Neural crest cell (in vitro differentiated cells): Measurements from ENCODE around the gene SMPD2. TPM values are rescaled to one million over a fixed set of nuclear protein-coding genes. Genes with fewer than 3 reads are reported as not detected.

Experiments
- DNase-seq: peaks from one replicate; pipeline ENCODE4 v3.0.0; 2021; ENCODE audit warnings: low read depth, mixed read lengths, low spot score
- H3K27ac Mint-ChIP-seq: one replicate; pipeline ENCODE4 v1.8.0; 2021; ENCODE audit warnings: mild to moderate bottlenecking, mixed read lengths; ENCODE audit not compliant: unreplicated experiment
- H3K27me3 Mint-ChIP-seq: 2 replicates; pipeline ENCODE4 v1.8.0; 2021; ENCODE audit warnings: low read depth, mild to moderate bottlenecking, mixed read lengths
- H3K36me3 Mint-ChIP-seq: 2 replicates; pipeline ENCODE4 v1.8.0; 2021; ENCODE audit warnings: low read depth, mild to moderate bottlenecking, mixed read lengths
- H3K4me1 Mint-ChIP-seq: 2 replicates; pipeline ENCODE4 v1.8.0; 2021; ENCODE audit warnings: mixed read lengths
- H3K4me3 Mint-ChIP-seq: one replicate; pipeline ENCODE4 v1.8.0; 2021; ENCODE audit warnings: mild to moderate bottlenecking, mixed read lengths
- H3K9me3 Mint-ChIP-seq: 2 replicates; pipeline ENCODE4 v1.8.0; 2021; ENCODE audit warnings: mixed read lengths
- total RNA-seq: library from RNA; stranded (reverse); gene quantifications from 2 replicates; pipeline ENCODE4 v1.2.1, GENCODE V29; 2021
- TF ChIP-seq, protein P1 (sequence below): fragments of 200-600 bp; sonication (generic); conservative IDR thresholded peaks from 2 replicates; pipeline ENCODE4 v1.5.0; 2021; ENCODE audit warnings: antibody characterized with exemption, mild to moderate bottlenecking

The SMPD2 gene
- total RNA-seq, 1 donor from 2014 or later = 9.7 TPM

DNA sequence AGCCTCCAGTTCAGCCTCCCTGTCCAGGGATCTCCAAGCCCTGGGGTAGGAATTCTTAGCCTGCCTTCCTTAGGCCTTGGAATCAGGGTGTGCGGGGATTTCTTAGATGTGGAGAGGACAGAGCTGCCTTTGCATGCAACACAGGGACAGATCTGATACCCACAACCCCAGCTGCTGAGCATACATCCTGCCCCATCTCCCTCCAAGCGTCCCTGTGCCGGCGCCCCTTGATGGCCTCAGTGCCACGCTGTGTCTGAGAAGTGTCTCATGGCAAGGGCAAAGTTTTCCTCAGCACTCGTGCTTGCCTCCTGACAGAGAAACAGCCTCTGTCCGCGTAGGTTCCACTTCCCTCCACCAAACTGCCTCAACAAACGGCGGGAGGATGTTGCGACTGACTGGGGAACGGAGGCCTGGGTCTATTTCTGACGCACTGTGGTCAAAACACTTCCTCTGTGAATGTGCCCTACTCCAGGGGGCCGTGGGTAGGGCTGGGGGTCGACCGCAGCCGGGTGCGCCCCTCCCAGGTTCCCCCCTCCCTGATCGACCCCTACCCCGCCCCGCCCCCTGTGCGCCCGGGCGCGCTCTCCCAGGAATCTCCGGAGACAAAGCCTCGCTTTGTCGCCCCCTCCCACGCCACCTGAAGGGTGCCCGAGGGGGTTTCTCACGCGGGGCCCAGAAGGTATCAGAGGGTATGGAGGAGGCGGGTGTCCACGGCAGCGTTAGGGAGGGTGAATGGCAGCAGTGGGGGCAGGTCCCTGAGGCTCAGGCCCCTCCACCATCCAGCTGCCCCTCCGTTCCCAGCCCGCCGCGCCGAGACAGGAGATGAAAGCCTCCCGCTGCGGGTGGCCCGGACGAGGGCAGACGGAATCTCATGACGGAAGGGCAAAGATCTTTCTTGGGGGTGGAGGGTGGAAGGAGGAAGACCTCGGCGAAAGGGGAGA, 14.2 kb downstream of the SMPD2 start:
- Mint-ChIP-seq H3K27me3 (peaks cover 2% of the 10 kb centered on the region), H3K4me1 (peaks cover 31% of the 10 kb centered on the region), H3K27ac (peak overlapping the region; percentile 98), H3K4me3 (peak overlapping the region; percentile 95), H3K9me3 (no peaks in the 10 kb centered on the region), H3K36me3 (no peaks in the 10 kb centered on the region)
- peak; percentile 46 for DNase-seq
- TF ChIP-seq, protein P1, sequence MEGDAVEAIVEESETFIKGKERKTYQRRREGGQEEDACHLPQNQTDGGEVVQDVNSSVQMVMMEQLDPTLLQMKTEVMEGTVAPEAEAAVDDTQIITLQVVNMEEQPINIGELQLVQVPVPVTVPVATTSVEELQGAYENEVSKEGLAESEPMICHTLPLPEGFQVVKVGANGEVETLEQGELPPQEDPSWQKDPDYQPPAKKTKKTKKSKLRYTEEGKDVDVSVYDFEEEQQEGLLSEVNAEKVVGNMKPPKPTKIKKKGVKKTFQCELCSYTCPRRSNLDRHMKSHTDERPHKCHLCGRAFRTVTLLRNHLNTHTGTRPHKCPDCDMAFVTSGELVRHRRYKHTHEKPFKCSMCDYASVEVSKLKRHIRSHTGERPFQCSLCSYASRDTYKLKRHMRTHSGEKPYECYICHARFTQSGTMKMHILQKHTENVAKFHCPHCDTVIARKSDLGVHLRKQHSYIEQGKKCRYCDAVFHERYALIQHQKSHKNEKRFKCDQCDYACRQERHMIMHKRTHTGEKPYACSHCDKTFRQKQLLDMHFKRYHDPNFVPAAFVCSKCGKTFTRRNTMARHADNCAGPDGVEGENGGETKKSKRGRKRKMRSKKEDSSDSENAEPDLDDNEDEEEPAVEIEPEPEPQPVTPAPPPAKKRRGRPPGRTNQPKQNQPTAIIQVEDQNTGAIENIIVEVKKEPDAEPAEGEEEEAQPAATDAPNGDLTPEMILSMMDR = no peak

DNA sequence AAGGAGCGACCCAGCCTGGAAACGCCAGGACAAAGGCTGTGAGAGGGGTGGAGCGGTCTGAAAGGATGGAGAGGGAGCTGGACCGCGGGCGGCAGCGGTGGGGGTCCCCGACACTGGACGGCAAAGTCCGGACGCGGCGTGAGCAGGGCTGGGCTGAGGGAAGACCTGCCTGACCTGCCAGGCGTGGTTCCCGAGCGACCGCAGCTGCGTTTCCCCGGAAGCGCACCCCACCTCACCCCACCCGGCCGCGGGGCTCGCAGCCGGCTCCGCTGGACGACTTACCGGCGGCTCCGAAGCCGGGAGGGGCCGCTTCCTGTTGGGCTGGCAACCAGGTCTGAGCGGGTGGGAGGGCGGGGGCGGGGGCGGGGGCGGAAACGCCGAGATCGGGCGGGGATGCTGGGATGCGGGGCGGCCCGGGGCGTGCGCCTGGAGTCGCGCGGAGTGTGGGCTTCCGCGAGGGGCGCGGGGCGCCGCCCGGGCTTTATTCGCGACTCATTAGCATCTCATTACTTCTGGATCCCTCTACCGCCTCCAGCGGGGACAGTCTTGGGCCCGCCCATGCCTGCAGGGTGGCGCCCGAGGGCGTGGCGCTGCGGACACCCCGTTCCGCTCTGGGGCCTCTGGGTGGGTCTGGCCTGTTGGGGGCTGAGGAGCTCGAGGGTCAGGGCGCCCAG, 15.1 kb downstream of the SMPD2 start, which contains the start of gene MICAL1:
Gene MICAL1 (minus strand): TSS at position 336 of the 674 bp plus-strand sequence. CDS start 1,576 bp downstream, outside the sequence.
- TF ChIP-seq, protein P1 = peak; percentile 38
- Mint-ChIP-seq H3K4me3 (peak within 1 kb of the TSS; percentile 95), H3K4me1 (peaks cover 31% of the 10 kb centered on the region), H3K36me3 (no peaks in the 10 kb centered on the region), H3K27me3 (peaks cover 2% of the 10 kb centered on the region), H3K27ac (peak within 1 kb of the TSS; percentile 98), H3K9me3 (no peaks in the 10 kb centered on the region)
- peak; percentile 55 for DNase-seq

DNA sequence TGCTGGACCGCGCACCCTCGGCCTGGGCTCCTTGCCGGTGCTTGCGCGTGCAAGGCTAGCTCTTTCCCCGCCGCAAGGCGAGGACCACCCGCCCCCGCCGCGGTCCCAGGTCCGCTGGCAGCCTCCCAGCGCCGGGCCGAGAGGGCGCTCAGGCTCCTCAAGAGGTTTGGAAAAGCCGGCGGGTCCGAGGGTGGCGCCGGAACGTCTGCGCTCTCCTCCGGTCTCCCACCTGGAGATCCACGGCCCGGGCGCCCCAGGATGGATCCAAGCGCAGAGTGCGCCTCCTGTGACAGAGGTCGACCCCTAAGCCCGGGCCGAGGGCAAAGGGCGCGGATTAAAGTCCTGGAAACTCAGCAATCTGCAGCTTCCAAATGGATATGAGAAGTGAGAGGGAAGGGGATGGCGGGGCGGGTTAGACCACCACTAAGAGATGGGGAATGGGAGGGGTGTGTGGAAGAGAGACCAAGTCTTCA, 15.6 kb downstream of the SMPD2 start:
- no peak overlapping the region for H3K27ac Mint-ChIP-seq
- peaks cover 2% of the 10 kb centered on the region for H3K27me3 Mint-ChIP-seq
- H3K4me1 Mint-ChIP-seq = peaks cover 31% of the 10 kb centered on the region
- peaks cover 4% of the 10 kb centered on the region for H3K36me3 Mint-ChIP-seq
- H3K9me3 Mint-ChIP-seq = no peaks in the 10 kb centered on the region
- no peak for DNase-seq
- TF ChIP-seq, protein P1 = no peak
- peak overlapping the region; percentile 88 for H3K4me3 Mint-ChIP-seq

DNA sequence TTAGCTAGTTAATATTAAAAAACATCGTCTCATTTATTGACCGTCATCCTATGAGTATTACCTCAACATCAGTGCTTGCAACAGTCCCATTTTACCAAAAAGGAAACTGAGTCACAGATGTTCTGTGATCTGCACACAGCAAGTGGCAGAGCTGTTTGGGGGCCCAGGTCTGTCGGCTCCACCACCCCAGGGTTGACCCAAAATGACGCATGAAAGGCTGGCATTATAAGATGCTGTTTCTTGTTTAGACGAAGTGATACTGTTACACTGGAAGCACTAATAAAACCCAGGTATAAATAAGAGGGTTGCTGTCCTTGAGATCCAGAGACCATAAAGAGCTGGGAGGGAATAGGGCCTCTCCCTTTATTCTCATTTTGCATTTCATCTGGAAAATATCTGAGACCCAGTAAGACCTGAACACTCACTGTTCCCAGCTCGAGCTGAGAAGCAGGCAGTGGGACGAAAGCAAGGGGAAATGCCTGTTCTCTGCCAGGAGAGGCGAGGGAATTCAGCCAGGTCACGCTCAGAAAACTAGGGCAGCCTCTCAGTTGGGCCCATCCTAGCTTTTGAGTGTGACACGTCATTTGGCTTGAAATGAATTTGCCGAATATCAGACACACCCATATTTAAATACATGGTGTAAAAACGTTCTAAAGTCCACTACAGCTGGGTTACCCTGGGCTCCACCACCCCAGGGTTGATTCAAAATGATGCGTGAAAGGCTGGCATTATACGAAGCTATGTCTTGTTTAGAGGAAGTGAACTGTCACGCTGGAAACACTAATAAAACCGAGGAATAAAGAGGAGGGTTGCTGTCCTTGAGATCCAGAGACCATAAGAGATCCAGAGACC, 16.4 kb downstream of the SMPD2 start:
- peak overlapping the region; percentile 88 for H3K4me3 Mint-ChIP-seq
- H3K36me3 Mint-ChIP-seq = peaks cover 8% of the 10 kb centered on the region
- no peak for DNase-seq
- H3K27ac Mint-ChIP-seq = no peak overlapping the region
- H3K9me3 Mint-ChIP-seq = no peaks in the 10 kb centered on the region
- peaks cover 31% of the 10 kb centered on the region for H3K4me1 Mint-ChIP-seq
- peaks cover 2% of the 10 kb centered on the region for H3K27me3 Mint-ChIP-seq
- TF ChIP-seq, protein P1 = no peak

DNA sequence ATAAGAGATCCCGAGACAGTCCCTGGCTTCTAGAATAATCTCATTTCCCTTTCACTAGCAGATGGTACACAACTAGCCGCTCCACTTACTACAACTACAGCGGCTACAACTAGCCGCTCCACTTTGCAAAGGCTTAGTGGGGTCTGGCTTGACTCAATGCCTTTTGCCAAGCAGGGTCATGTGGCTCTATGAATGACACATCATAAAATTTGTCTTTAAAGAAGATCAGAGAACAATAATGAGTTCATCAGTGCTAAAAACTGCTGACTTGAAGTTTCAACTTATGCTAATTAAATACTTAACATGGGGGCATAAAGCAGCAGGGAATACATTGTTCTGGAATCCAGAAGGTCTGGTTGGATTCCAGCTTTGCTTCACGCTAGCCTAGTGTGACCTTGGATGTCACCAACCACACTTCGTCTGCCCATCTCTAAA, 17.1 kb downstream of the SMPD2 start:
- H3K27ac Mint-ChIP-seq = peak overlapping the region; percentile 57
- H3K9me3 Mint-ChIP-seq = no peaks in the 10 kb centered on the region
- peak overlapping the region; percentile 88 for H3K4me3 Mint-ChIP-seq
- peaks cover 15% of the 10 kb centered on the region for H3K36me3 Mint-ChIP-seq
- no peak for DNase-seq
- peaks cover 31% of the 10 kb centered on the region for H3K4me1 Mint-ChIP-seq
- TF ChIP-seq, protein P1 = no peak
- peaks cover 2% of the 10 kb centered on the region for H3K27me3 Mint-ChIP-seq
